HG02973 (cell line): ENCODE data around the gene UBFD1.
A peak's percentile ranks its signal among the peaks of the same experiment; 100 is the strongest.
"Not testable (repeated sequence)": the region's sequence is repeated elsewhere in the genome, so short reads cannot be mapped to it uniquely, and the experiment has no call there.

Experiments
- ATAC-seq: cut with Tn5 transposase; IDR thresholded peaks from one replicate; pipeline ENCODE4 v1.9.1; 2021; ENCODE audit warnings: moderate library complexity; ENCODE audit not compliant: unreplicated experiment

UBFD1 gene

GRCh38 chr16:23564575-23565363 lies 7.2 kb downstream of the UBFD1 start:
- ATAC-seq: no peak

DNA sequence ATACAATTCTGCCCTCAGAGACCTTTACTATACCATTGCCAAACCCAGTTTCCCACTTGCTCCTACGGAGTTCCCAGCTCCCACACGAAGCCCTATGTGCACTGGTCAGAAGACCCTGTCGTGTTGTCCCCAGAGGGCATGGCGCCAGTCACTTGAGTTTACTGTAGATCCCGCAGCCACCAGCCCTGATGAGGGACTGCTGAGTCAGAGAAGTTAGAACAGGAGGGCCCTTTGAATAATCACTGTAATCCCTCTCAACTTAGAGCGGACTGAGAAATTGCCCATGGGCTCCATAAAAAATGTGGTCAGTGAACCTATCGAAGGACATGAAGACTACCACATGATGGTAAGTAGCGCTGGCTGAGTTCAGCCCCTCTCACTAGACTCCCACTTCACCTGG lies 9.2 kb downstream of the UBFD1 start:
- no peak for ATAC-seq

GRCh38 chr16:23567602-23568001 lies 10.1 kb downstream of the UBFD1 start:
- no peak for ATAC-seq

- ATAC-seq: no peak
Measured at GRCh38 chr16:23570992-23571632, 13.6 kb downstream of the UBFD1 start.

GRCh38 chr16:23571895-23572294 lies 14.4 kb downstream of the UBFD1 start:
- no peak for ATAC-seq

GRCh38 chr16:23572394-23572793 lies 14.9 kb downstream of the UBFD1 start:
- ATAC-seq: no peak

DNA sequence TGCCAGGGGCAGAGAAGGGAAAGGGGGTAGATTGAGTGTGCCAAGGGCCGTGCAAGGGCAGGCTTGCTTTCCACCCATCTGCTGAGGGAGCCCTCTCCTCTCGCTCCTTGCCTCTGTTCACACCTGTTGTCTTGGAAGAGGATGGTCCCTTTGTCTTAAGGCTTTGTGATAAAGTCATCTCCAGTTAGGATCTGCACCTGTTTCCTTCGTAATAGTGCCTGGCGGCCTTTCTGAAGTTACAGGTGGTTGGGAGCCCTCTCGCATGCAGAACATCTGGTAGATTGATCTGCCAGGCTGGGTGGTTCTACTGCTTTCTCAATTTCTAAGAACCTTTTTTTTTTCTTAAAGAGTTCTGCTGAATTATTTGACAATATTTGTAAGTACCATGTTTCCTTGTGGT lies 16.3 kb downstream of the UBFD1 start:
- ATAC-seq: no peak

- no peak for ATAC-seq
Measured at GRCh38 chr16:23575834-23576233, 18.3 kb downstream of the UBFD1 start.

GRCh38 chr16:23577493-23577892 lies 20.0 kb downstream of the UBFD1 start:
- ATAC-seq: no peak

DNA sequence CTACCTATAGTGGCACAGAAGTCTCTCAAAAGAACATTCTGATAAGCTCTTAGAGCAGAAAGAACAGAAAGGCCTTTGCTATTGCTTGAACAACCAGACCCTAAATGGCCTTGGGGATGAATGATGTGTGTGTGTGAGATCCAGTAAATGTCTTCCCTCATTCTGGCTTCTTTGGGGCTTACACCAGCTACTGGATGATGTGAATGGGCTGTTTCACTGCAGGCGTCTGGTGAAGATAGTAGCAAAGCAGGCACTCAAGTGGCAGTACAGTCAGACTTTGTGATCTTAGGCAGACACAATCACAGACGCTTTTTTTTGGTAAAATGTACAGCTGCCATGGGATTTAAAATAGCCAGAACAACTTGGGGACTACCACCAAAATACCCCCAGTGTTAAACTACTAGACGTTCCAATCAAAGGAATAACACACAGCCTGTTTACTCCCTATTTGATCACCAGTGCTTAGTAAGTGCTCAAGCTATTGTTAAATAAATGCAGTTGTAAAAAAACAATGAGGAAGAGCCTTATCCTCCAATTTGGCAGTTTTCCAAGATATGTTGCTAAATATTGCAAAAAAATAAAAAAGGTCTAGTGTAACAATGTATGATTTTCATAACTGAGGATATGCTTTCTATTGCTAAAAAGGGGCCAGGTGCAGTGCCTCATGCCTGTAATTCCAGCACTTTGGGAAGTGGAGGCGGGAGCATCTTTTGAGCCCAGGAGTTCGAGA lies 20.7 kb downstream of the UBFD1 start:
- no peak for ATAC-seq

- ATAC-seq: no peak
Measured at GRCh38 chr16:23579371-23579770, 21.8 kb downstream of the UBFD1 start.

- no peak for ATAC-seq
Measured at GRCh38 chr16:23580391-23580790, 22.9 kb downstream of the UBFD1 start.

- no peak for ATAC-seq
Measured at GRCh38 chr16:23581764-23582163, 24.2 kb downstream of the UBFD1 start.

DNA sequence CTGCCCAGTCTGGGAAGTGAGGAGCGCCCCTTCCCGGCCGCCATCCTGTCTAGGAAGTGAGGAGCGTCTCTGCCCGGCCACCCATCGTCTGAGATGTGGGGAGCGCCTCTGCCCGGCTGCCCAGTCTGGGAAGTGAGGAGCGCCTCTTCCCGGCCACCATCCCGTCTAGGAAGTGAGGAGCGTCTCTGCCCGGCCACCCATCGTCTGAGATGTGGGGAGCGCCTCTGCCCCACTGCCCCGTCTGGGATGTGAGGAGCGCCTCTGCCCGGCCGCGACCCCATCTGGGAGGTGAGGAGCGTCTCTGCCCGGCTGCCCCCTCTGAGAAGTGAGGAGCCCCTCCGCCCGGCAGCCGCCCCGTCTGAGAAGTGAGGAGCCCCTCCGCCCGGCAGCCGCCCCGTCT lies 25.7 kb downstream of the UBFD1 start:
- not testable (repeated sequence) for ATAC-seq

DNA sequence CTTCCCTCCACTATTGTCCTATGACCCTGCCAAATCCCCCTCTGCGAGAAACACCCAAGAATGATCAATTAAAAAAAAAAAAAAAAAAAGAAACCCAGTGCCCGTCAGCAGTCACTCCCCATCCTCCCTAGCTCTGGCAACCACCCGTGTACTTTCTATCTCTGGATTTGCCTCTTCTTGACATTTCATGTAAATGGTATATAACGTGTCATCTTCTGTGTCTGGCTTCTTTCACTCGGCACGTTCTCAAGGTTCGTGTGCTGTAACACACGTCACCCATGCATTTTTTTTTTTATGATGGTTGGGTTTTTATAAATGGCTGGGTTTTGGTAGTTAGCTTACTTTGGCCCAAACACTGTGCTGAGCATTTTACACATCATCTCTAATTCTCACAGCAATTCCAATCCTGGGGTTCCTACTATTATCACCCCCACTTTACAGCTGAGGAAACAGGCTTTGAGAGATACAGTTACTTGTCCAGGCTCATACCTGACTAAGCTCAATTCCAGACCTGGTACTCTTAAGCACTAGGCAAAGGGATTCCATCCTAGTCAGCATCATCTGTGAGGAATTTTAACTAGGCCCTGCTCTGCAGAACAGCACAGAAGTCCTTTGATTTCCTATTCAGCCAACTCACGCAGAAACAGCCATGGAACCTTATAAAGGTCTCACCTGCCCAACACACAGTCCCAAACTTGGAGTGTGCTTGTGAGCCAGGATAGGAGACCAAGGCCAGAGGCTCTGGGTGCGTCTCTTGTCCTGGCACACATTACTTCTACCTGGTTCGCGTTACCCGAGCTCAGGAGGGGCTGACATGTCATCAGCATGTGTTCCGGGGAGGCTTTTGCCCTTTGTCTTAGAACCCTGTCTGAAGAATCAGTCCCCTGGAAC lies 26.9 kb downstream of the UBFD1 start:
- ATAC-seq: no peak

- ATAC-seq: no peak
Measured at GRCh38 chr16:23587726-23588125, 30.2 kb downstream of the UBFD1 start.

GRCh38 chr16:23590181-23590580 lies 32.7 kb downstream of the UBFD1 start:
- ATAC-seq: no peak

GRCh38 chr16:23594186-23594585 lies 36.7 kb downstream of the UBFD1 start:
- no peak for ATAC-seq

DNA sequence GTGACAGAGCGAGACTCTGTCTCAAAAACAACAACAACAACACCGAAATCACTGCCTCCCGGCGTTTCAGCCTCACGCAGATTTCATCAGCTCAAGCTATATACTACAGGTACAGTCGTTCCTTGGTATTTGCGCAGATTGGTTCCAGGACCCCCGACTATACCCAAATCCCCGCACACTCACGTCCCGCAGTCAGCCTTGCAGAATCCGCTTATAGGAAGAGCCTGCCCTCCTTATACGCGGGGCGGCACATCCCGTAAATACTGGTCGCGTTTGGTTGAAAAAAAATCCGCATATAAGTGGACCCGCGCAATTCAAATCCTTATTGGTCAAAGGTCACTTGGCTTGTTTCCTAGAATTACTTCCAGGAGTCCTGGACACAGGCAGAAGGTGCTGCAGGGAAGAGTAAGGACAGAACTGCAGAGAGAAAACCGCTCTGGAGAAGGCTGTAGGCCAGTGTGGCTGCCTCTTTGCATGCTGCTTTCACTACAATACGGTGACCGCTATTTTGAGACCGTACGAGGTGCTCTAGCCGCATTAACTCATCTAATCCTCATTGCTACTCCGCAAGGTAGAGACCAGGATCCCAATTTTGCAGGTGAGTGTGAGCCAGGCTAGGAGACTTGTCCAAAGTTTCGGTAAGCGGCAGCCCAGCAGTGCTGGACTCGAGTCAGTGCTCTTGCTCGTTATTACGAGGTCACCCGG lies 37.9 kb downstream of the UBFD1 start:
- ATAC-seq: no peak

GRCh38 chr16:23595951-23596720 lies 38.6 kb downstream of the UBFD1 start, which contains the start of gene NDUFAB1:
NDUFAB1 (minus strand) TSS chr16:23596316; CDS start chr16:23596290, 26 bp downstream.
- ATAC-seq: peak; percentile 88
